Measurements from ENCODE around the gene YTHDF1.
"Not testable (repeated sequence)": the region's sequence is repeated elsewhere in the genome, so short reads cannot be mapped to it uniquely, and the experiment has no call there.

The YTHDF1 gene

DNA sequence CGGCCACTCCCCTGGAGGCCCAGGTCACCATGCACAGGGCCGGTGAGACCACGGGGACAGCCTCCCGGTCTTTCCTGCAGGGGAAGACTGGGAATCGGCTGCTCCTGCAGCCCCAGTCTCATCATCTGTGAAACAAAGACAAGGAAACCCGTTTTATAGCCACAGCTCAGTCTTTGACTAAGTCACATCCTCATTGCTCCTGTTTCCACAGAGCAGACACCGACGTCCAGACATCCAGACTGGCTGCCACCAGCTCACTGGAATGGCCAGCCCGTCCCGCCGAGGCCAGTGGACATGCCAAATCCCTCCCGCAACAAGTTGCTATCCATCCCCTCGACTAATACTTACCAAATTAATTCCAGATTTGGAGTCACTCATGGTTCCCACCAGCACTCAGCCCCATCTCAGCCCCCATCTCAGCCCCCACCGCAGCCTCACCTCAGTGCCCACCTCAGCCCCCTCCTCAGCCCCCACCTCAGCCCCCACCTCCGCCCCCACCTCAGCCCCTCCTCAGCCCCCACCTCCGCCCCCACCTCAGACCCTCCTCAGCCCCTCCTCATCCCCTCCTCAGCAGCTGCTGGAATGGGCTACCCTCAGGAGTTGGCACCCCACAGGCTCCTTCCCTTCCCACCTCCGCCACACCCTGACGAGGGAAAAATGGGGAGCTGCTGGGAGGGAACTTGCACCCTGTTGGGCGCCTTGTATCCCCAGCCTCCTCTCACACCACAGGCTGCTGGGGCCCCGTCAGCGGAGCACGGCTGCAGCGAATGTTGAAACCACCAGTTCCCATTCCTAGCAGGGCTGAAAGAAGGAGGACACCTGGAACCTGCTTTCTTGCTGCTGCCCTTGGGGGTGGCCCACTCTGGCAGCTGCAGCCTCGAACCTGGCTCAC lies 48.7 kb downstream of the YTHDF1 start:
- DNase-seq, result no peak

GRCh38 chr20:63166193-63167020 lies 49.5 kb downstream of the YTHDF1 start:
- no peak for DNase-seq

DNA sequence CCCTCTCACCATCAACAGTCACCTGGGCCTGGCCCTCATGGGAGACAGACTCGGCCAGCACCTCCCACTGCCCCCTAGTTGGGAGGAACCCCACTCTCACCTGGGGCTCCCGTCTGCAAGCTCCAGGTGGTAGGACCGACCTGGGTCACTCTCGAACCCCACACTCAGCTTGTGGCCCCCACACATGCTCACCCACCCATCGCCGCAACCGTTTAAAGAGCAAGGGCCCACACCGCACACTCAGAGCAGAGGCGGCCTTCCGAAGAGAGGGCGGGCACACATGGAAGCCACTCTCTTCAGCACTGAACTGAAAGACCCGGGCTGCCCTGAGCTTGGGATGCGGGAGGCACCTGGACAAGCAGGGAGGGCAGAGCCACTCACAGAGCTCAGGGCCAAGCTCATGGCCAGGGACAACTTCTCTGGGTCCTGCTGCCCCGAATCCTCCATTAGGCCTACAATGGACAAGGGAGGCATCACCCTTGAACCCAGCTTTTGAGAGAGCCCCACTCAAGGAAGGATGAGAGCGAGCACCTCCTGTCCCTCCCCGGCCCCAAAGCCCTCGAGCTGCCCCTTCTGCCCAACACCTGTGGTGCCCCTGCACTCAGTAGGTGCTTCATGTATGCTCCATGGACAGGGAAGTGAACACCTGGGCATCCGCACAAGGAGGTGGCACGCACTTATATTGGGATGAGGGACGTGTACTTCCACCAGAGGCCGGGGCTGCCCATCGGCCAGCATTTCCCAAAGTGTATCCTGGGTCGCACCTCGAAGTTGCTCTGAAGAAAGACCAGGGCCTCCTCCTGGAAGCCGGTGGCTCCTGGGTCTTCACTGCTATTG lies 50.4 kb downstream of the YTHDF1 start:
- DNase-seq, result no peak

- DNase-seq, result no peak
Observed at GRCh38 chr20:63164484-63165355, 51.2 kb downstream of the YTHDF1 start.

- no peak for DNase-seq
Observed at GRCh38 chr20:63163596-63164483, 52.1 kb downstream of the YTHDF1 start.

- no peak for DNase-seq
Observed at GRCh38 chr20:63163171-63163570, 52.8 kb downstream of the YTHDF1 start.

GRCh38 chr20:63162206-63162795 lies 53.6 kb downstream of the YTHDF1 start:
- no peak for DNase-seq

- no peak for DNase-seq
Observed at GRCh38 chr20:63161176-63161651, 54.7 kb downstream of the YTHDF1 start.

- DNase-seq, result no peak
Observed at GRCh38 chr20:63160641-63161175, 55.2 kb downstream of the YTHDF1 start.

- DNase-seq, result no peak
Observed at GRCh38 chr20:63159826-63160640, 55.9 kb downstream of the YTHDF1 start.

GRCh38 chr20:63159251-63159650 lies 56.7 kb downstream of the YTHDF1 start:
- DNase-seq, result not testable (repeated sequence)

DNA sequence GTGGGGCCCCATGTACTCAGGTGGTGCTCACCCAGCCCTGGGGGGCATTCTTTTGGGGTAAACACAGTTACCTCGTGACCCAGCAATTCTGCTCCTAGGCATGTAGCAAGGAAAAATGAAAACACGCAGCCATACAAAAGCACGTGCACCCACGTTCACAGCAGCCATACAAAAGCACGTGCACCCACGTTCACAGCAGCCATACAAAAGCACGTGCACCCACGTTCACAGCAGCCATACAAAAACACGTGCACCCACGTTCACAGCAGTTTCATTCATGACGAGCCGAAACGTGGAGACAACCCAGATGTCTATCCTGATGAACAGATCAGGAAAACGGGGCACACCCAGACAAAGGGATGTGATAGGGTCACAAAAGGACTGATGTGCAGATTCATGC lies 57.1 kb downstream of the YTHDF1 start:
- no peak for DNase-seq

GRCh38 chr20:63158352-63158751 lies 57.6 kb downstream of the YTHDF1 start:
- DNase-seq, result no peak

DNA sequence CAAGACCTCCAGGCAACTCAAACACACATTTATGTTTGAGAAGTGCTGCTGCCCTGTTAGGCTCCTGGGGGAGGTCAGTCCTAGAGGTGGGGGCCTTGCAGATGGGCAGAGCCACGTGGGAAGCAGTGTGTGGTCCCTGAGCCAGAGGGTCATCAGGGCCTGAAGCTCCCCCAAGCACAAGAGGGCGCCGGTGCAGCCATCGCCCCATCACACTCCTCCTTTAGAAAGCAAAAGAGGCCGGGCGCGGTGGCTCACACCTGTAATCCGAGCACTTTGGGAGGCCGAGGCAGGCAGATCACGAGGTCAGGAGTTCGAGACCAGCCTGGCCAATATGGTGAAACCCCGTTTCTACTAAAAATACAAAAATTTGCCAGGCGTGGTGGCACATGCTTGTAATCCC lies 58.5 kb downstream of the YTHDF1 start:
- DNase-seq, result not testable (repeated sequence)

DNA sequence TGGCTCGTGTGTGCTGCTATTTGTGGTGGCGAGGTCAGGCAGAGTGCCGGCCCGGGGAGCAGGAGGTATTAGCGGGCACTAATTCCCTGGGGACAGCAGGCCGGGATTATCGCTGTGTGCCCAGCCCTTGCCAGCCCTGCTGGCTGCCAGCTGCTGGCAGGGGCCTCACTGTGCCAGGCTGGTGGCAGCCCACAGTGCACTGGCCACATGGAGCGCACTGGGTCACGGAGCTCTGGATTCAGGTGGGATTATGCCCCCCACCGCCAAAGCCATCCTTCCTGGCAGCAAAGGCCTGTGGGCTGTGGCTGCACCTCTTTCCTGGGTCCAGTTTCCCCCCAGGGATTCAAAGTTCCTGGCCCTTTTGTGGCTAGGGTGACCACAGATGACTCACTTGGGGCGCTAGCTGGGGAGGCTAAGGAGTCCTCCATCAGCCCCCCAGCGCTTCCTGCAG lies 59.7 kb downstream of the YTHDF1 start:
- no peak for DNase-seq

DNA sequence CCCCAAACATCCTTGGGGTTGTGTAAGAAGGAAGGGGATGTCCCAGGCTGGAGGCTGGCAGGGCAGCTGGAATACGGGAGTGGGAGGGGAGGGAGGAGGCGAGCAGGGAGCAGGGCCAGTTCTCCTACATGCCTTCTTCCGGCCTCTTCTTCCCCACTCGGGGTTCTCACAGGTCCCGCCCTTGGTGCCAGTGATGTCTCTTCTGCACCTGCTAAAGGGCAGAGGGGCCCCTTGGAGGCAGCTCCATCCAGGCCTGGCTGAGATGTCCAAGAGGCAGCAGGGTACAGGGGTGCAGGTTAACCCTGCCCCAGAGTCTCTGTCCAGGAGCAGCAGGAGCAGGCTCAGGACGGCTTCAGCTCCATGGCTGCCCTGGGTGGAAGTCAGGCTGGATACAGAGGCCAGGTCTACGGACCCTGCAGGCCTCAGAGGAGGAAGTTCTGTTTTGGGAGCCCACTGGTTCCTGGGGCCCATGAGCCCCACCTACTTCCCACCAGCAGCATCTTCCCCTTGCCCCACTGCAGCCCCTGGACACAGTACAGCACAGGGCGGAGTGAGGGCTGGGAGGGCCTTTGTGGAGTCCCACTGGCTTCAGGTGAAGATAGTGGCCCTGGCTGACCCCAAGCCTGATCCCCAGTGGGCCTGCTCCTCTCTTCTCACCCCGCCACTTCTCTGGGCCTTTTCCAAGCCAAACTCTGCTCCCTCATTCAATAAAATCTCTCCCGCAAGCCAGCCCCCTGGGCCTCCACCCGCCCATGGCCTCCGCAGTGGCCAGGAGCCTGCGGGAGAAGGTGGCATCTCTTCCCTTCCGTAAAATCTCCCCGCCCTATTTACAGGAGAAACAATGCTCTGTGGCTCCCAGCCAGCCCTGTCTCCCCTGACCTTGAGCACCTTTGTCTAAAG lies 60.4 kb downstream of the YTHDF1 start:
- no peak for DNase-seq

DNA sequence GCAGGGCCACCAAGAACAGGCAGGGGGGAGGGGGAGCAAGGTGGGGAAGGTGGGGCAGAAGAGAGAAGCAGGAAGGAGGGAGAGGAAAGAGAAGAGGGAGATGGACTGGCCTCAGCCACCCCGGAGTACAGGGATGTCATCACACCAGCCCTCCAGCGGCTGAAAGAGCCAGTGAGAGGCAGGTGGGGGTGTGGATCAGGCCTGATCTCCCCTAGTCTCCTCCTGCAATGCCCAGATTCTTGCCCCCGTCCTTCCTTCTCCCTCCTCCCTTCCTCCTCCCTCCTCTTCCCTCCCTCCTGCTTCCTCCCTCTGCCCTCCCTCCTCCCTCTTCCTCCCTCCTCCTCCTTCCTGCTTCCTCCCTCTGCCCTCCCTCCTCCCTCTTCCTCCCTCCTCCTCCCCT lies 61.5 kb downstream of the YTHDF1 start:
- DNase-seq, result no peak

Data from OCI-M1 (cell line).